GM18508 (cell line): ENCODE data around the gene RPS17.
"Not testable (repeated sequence)": the region's sequence is repeated elsewhere in the genome, so short reads cannot be mapped to it uniquely, and the experiment has no call there.

Experiments
- ATAC-seq: cut with Tn5 transposase; IDR thresholded peaks from one replicate; pipeline ENCODE4 v1.9.1; 2021; ENCODE audit warnings: moderate number of reproducible peaks; ENCODE audit not compliant: insufficient read depth, unreplicated experiment

Gene RPS17

GRCh38 chr15:82530606-82531379 is 9.5 kb downstream of the RPS17 start:
- ATAC-seq, result no peak

- ATAC-seq, result no peak
Measured at GRCh38 chr15:82530006-82530405, 10.3 kb downstream of the RPS17 start.

GRCh38 chr15:82513587-82513986 is 26.7 kb downstream of the RPS17 start:
- not testable (repeated sequence) for ATAC-seq

GRCh38 chr15:82507693-82508092 is 32.6 kb downstream of the RPS17 start:
- ATAC-seq, result not testable (repeated sequence)

GRCh38 chr15:82507087-82507486 is 33.2 kb downstream of the RPS17 start:
- ATAC-seq, result not testable (repeated sequence)

- not testable (repeated sequence) for ATAC-seq
Measured at GRCh38 chr15:82505842-82506241, 34.4 kb downstream of the RPS17 start.

- ATAC-seq, result not testable (repeated sequence)
Measured at GRCh38 chr15:82504074-82504473, 36.2 kb downstream of the RPS17 start.

GRCh38 chr15:82502700-82503339 is 37.4 kb downstream of the RPS17 start:
- not testable (repeated sequence) for ATAC-seq

GRCh38 chr15:82500772-82501171 is 39.5 kb downstream of the RPS17 start:
- not testable (repeated sequence) for ATAC-seq

GRCh38 chr15:82497978-82498377 is 42.3 kb downstream of the RPS17 start:
- not testable (repeated sequence) for ATAC-seq

GRCh38 chr15:82488250-82488649 is 52.0 kb downstream of the RPS17 start:
- not testable (repeated sequence) for ATAC-seq

- not testable (repeated sequence) for ATAC-seq
Measured at GRCh38 chr15:82487045-82487444, 53.2 kb downstream of the RPS17 start.
